Activated T-cell treated with anti-CD3 and anti-CD28 coated beads, Interleukin-2, amount 50 U/mL, for 4 hours (primary cell): Measurements from ENCODE around the gene SEMA3A. TPM values are rescaled to one million over a fixed set of nuclear protein-coding genes. Genes with fewer than 3 reads are reported as not detected.

Experiments
- ATAC-seq, 2 donors: fragments of 200-7000 bp; cut with Tn5 transposase; one replicate each; pipeline ENCODE4 v1.10.0; 2021
- DNase-seq: peaks from one replicate; pipeline ENCODE4 v3.0.0-alpha.2; 2020
- H3K27me3 Mint-ChIP-seq: one replicate; pipeline ENCODE4 v1.8.0; 2021; ENCODE audit warnings: low read depth, mixed read lengths
- H3K36me3 Mint-ChIP-seq: one replicate; pipeline ENCODE4 v1.8.0; 2022; ENCODE audit warnings: mixed read lengths; ENCODE audit not compliant: insufficient read depth
- H3K4me1 Mint-ChIP-seq: one replicate; pipeline ENCODE4 v1.8.0; 2021; ENCODE audit warnings: low read depth, mixed read lengths
- H3K4me3 Mint-ChIP-seq: one replicate; pipeline ENCODE4 v1.8.0; 2021; ENCODE audit warnings: mild to moderate bottlenecking, moderate library complexity, mixed read lengths
- H3K9me3 Mint-ChIP-seq: one replicate; pipeline ENCODE4 v1.8.0; 2021; ENCODE audit warnings: mixed read lengths
- total RNA-seq, 3 donors: library from RNA; stranded (reverse); gene quantifications; one replicate each; pipeline ENCODE4 v1.2.1, GENCODE V29; 2021

The SEMA3A gene
- total RNA-seq, 3 donors from 2014 or later, result 0.03 to 0.11 (median 0.08) TPM

GRCh38 chr7:83985821-83986220, 208.8 kb downstream of the SEMA3A start:
- H3K9me3 Mint-ChIP-seq, result no peaks in the 10 kb centered on the region
- H3K4me3 Mint-ChIP-seq, result no peak overlapping the region
- no peaks in the 10 kb centered on the region for H3K36me3 Mint-ChIP-seq
- DNase-seq (no peak), ATAC-seq (no peak)
- H3K4me1 Mint-ChIP-seq, result no peaks in the 10 kb centered on the region
- no peaks in the 10 kb centered on the region for H3K27me3 Mint-ChIP-seq

GRCh38 chr7:83984591-83984990, 210.0 kb downstream of the SEMA3A start:
- H3K4me1 Mint-ChIP-seq, result no peaks in the 10 kb centered on the region
- H3K9me3 Mint-ChIP-seq, result no peaks in the 10 kb centered on the region
- H3K4me3 Mint-ChIP-seq, result no peak overlapping the region
- no peaks in the 10 kb centered on the region for H3K27me3 Mint-ChIP-seq
- no peak for ATAC-seq
- no peak for DNase-seq
- no peaks in the 10 kb centered on the region for H3K36me3 Mint-ChIP-seq

- no peaks in the 10 kb centered on the region for H3K27me3 Mint-ChIP-seq
- no peak for ATAC-seq
- no peak for DNase-seq
- H3K36me3 Mint-ChIP-seq, result no peaks in the 10 kb centered on the region
- H3K4me3 Mint-ChIP-seq, result no peak overlapping the region
- H3K4me1 Mint-ChIP-seq, result no peaks in the 10 kb centered on the region
- H3K9me3 Mint-ChIP-seq, result no peaks in the 10 kb centered on the region
Observed at GRCh38 chr7:83984076-83984475, 210.5 kb downstream of the SEMA3A start.

- H3K4me1 Mint-ChIP-seq, result no peaks in the 10 kb centered on the region
- ATAC-seq, result no peak
- H3K4me3 Mint-ChIP-seq, result no peak overlapping the region
- DNase-seq, result no peak
- no peaks in the 10 kb centered on the region for H3K27me3 Mint-ChIP-seq
- no peaks in the 10 kb centered on the region for H3K9me3 Mint-ChIP-seq
- H3K36me3 Mint-ChIP-seq, result no peaks in the 10 kb centered on the region
Observed at GRCh38 chr7:83983606-83984005, 211.0 kb downstream of the SEMA3A start.

- Mint-ChIP-seq H3K4me3 (no peak overlapping the region), H3K4me1 (no peaks in the 10 kb centered on the region), H3K36me3 (no peaks in the 10 kb centered on the region), H3K9me3 (no peaks in the 10 kb centered on the region), H3K27me3 (no peaks in the 10 kb centered on the region)
- ATAC-seq, result no peak
- DNase-seq, result no peak
Observed at GRCh38 chr7:83976302-83976701, 218.3 kb downstream of the SEMA3A start.

GRCh38 chr7:83970081-83970480, 224.5 kb downstream of the SEMA3A start:
- H3K4me1 Mint-ChIP-seq, result no peaks in the 10 kb centered on the region
- DNase-seq, result no peak
- no peaks in the 10 kb centered on the region for H3K27me3 Mint-ChIP-seq
- H3K36me3 Mint-ChIP-seq, result no peaks in the 10 kb centered on the region
- no peak overlapping the region for H3K4me3 Mint-ChIP-seq
- ATAC-seq, result no peak
- no peaks in the 10 kb centered on the region for H3K9me3 Mint-ChIP-seq

- no peaks in the 10 kb centered on the region for H3K36me3 Mint-ChIP-seq
- H3K9me3 Mint-ChIP-seq, result no peaks in the 10 kb centered on the region
- H3K4me1 Mint-ChIP-seq, result no peaks in the 10 kb centered on the region
- ATAC-seq (no peak), DNase-seq (no peak)
- H3K27me3 Mint-ChIP-seq, result no peaks in the 10 kb centered on the region
- no peak overlapping the region for H3K4me3 Mint-ChIP-seq
Observed at GRCh38 chr7:83964318-83964717, 230.3 kb downstream of the SEMA3A start.

GRCh38 chr7:83957333-83957732, 237.3 kb downstream of the SEMA3A start:
- DNase-seq (no peak), ATAC-seq (no peak)
- no peak overlapping the region for H3K4me3 Mint-ChIP-seq
- no peaks in the 10 kb centered on the region for H3K4me1 Mint-ChIP-seq
- H3K9me3 Mint-ChIP-seq, result no peaks in the 10 kb centered on the region
- H3K27me3 Mint-ChIP-seq, result no peaks in the 10 kb centered on the region
- H3K36me3 Mint-ChIP-seq, result no peaks in the 10 kb centered on the region

GRCh38 chr7:83956104-83956503, 238.5 kb downstream of the SEMA3A start:
- no peak for ATAC-seq
- H3K36me3 Mint-ChIP-seq, result no peaks in the 10 kb centered on the region
- no peaks in the 10 kb centered on the region for H3K9me3 Mint-ChIP-seq
- no peak overlapping the region for H3K4me3 Mint-ChIP-seq
- H3K27me3 Mint-ChIP-seq, result no peaks in the 10 kb centered on the region
- H3K4me1 Mint-ChIP-seq, result no peaks in the 10 kb centered on the region
- DNase-seq, result no peak

GRCh38 chr7:83952236-83952635, 242.4 kb downstream of the SEMA3A start:
- no peaks in the 10 kb centered on the region for H3K27me3 Mint-ChIP-seq
- no peaks in the 10 kb centered on the region for H3K4me1 Mint-ChIP-seq
- H3K9me3 Mint-ChIP-seq, result no peaks in the 10 kb centered on the region
- ATAC-seq, result no peak
- H3K4me3 Mint-ChIP-seq, result no peak overlapping the region
- no peaks in the 10 kb centered on the region for H3K36me3 Mint-ChIP-seq
- DNase-seq, result no peak

- Mint-ChIP-seq H3K27me3 (no peaks in the 10 kb centered on the region), H3K36me3 (no peaks in the 10 kb centered on the region), H3K4me3 (no peak overlapping the region), H3K9me3 (no peaks in the 10 kb centered on the region), H3K4me1 (no peaks in the 10 kb centered on the region)
- ATAC-seq (no peak), DNase-seq (no peak)
Observed at GRCh38 chr7:83947260-83947659, 247.3 kb downstream of the SEMA3A start.

- Mint-ChIP-seq H3K4me3 (no peak overlapping the region), H3K9me3 (no peaks in the 10 kb centered on the region), H3K36me3 (no peaks in the 10 kb centered on the region), H3K27me3 (no peaks in the 10 kb centered on the region), H3K4me1 (no peaks in the 10 kb centered on the region)
- no peak for DNase-seq
- no peak for ATAC-seq
Observed at GRCh38 chr7:83946801-83947200, 247.8 kb downstream of the SEMA3A start.

GRCh38 chr7:83941300-83941699, 253.3 kb downstream of the SEMA3A start:
- ATAC-seq (no peak), DNase-seq (no peak)
- H3K9me3 Mint-ChIP-seq, result no peaks in the 10 kb centered on the region
- H3K36me3 Mint-ChIP-seq, result no peaks in the 10 kb centered on the region
- H3K4me3 Mint-ChIP-seq, result no peak overlapping the region
- H3K27me3 Mint-ChIP-seq, result no peaks in the 10 kb centered on the region
- H3K4me1 Mint-ChIP-seq, result no peaks in the 10 kb centered on the region

GRCh38 chr7:83937930-83938329, 256.7 kb downstream of the SEMA3A start:
- H3K27me3 Mint-ChIP-seq, result peaks cover 2% of the 10 kb centered on the region
- H3K4me1 Mint-ChIP-seq, result peaks cover 1% of the 10 kb centered on the region
- ATAC-seq (no peak), DNase-seq (no peak)
- no peak overlapping the region for H3K4me3 Mint-ChIP-seq
- no peaks in the 10 kb centered on the region for H3K9me3 Mint-ChIP-seq
- no peaks in the 10 kb centered on the region for H3K36me3 Mint-ChIP-seq

GRCh38 chr7:83936056-83936708, 258.4 kb downstream of the SEMA3A start:
- no peaks in the 10 kb centered on the region for H3K36me3 Mint-ChIP-seq
- H3K4me1 Mint-ChIP-seq, result peaks cover 1% of the 10 kb centered on the region
- DNase-seq (peak; percentile 24), ATAC-seq (peak in 1 of 2 donors; percentile 38)
- no peak overlapping the region for H3K4me3 Mint-ChIP-seq
- H3K27me3 Mint-ChIP-seq, result peaks cover 2% of the 10 kb centered on the region
- no peaks in the 10 kb centered on the region for H3K9me3 Mint-ChIP-seq
